ENCODE results near the gene MECP2.

The MECP2 gene

GRCh38 chrX:153974726-153975286, 122.7 kb downstream of the MECP2 start:
- no peaks in the 10 kb centered on the region for H3K9me3 Mint-ChIP-seq
- peaks cover 25% of the 10 kb centered on the region for H3K4me1 Mint-ChIP-seq (ENCODE audit: low read depth)
- DNase-seq: no peak

DNA sequence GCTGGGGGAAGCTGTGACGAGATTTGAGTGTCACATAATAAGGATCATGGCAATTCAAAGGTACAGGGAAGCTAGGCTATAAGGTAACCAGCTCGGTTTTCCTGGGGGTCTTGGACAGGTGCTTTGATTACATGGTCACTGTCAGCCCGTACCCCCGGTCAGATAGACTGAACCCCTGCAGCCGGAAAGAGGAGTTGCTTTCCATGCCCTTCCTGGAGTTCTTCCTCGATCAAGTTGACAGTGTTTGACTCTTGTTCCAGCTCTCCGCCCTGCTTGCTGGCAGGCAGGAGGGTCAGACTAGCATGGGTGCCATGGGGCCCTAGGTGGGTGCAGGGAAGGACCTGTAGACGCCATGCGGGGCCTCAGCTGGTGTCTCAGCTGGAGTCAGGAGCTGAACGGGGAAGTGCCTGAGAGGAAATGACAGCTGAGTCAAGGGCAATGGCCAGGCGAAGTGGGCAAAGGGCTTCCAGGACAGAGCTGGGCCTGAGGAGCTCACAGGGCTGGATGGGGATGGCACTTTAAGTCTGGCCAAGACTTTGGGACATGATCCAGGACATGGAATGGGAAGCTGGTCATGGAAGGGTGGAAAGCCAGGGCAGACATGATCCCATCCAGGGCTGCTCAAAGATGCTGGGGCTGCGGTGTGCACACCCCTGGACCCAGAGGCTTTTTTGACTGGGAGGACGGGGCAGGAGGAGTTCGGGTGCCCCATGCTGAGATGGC, 123.4 kb downstream of the MECP2 start:
- peak overlapping the region; percentile 83 for H3K4me3 Mint-ChIP-seq
- peaks cover 25% of the 10 kb centered on the region for H3K4me1 Mint-ChIP-seq (ENCODE audit: low read depth)
- peaks cover 3% of the 10 kb centered on the region for H3K27me3 Mint-ChIP-seq
- peaks cover 24% of the 10 kb centered on the region for H3K36me3 Mint-ChIP-seq (ENCODE audit: low read depth)
- no peak for DNase-seq
- no peaks in the 10 kb centered on the region for H3K9me3 Mint-ChIP-seq
- peak overlapping the region; percentile 94 for H3K27ac Mint-ChIP-seq

More at GRCh38 chrX:153974726-153975286, 122.7 kb downstream of the MECP2 start:
- H3K27me3 Mint-ChIP-seq: peaks cover 3% of the 10 kb centered on the region
- peak overlapping the region; percentile 83 for H3K4me3 Mint-ChIP-seq
- H3K27ac Mint-ChIP-seq: peak overlapping the region; percentile 94
- H3K36me3 Mint-ChIP-seq (ENCODE audit: low read depth): peaks cover 18% of the 10 kb centered on the region

GRCh38 chrX:153973127-153974002, 124.2 kb downstream of the MECP2 start:
- Mint-ChIP-seq H3K36me3 (ENCODE audit: low read depth) (peaks cover 32% of the 10 kb centered on the region), H3K4me1 (ENCODE audit: low read depth) (peaks cover 26% of the 10 kb centered on the region), H3K4me3 (peak overlapping the region; percentile 83), H3K9me3 (no peaks in the 10 kb centered on the region), H3K27me3 (peaks cover 3% of the 10 kb centered on the region), H3K27ac (peak overlapping the region; percentile 94)
- DNase-seq: no peak

GRCh38 chrX:153972368-153973126, 125.0 kb downstream of the MECP2 start, which contains the start of gene TMEM187:
TSS of gene TMEM187 (plus strand) at chrX:153972754. CDS start at chrX:153982063, 9,309 bp downstream.
- peak within 1 kb of the TSS; percentile 100 for H3K4me3 Mint-ChIP-seq
- peak within 1 kb of the TSS; percentile 100 for H3K27ac Mint-ChIP-seq
- H3K27me3 Mint-ChIP-seq: peaks cover 3% of the 10 kb centered on the region
- H3K4me1 Mint-ChIP-seq (ENCODE audit: low read depth): peaks cover 34% of the 10 kb centered on the region
- H3K36me3 Mint-ChIP-seq (ENCODE audit: low read depth): peaks cover 40% of the 10 kb centered on the region
- no peaks in the 10 kb centered on the region for H3K9me3 Mint-ChIP-seq
- DNase-seq: peak; percentile 94
